Ovary (tissue), 9 donors: Measurements from ENCODE around the gene WDFY4. TPM values are rescaled to one million over a fixed set of nuclear protein-coding genes. Genes with fewer than 3 reads are reported as not detected.

Experiments
- DNase-seq, 5 donors: peaks; one replicate each; pipeline ENCODE4 v3.0.0-alpha.2; 2019 to 2020
- H3K27ac ChIP-seq, 2 donors: fragments of 200-600 bp; one replicate each; pipeline versions ENCODE4 v1.5.1 to v1.8.0; 2019 to 2022
- H3K27me3 ChIP-seq: fragments of 200-600 bp; one replicate; pipeline ENCODE4 v1.8.0; 2022
- H3K36me3 ChIP-seq: fragments of 200-600 bp; sonication (generic); one replicate; pipeline ENCODE4 v1.5.1; 2019
- H3K4me1 ChIP-seq: one replicate; pipeline ENCODE4 v1.8.1; 2013; ENCODE audit warnings: mild to moderate bottlenecking, moderate library complexity; ENCODE audit not compliant: insufficient read depth
- H3K4me3 ChIP-seq: fragments of 200-600 bp; sonication (generic); one replicate; pipeline ENCODE4 v1.5.1; 2017
- H3K9me3 ChIP-seq, 2 donors: fragments of 200-600 bp in 1 of 2; sonication (generic) in 1 of 2; one replicate each; pipeline versions ENCODE4 v1.5.1 to v1.8.1; 2013 to 2019; ENCODE audit warnings: mild to moderate bottlenecking in 1 of 2, moderate library complexity in 1 of 2
- EP300 ChIP-seq: sonication (generic); formaldehyde crosslinking; IDR thresholded peaks from one replicate; pipeline ENCODE4 v1.6.1; 2017; ENCODE audit warnings: antibody characterized with exemption
- POLR2A ChIP-seq: fragments of 450-650 bp; IDR thresholded peaks from one replicate; pipeline ENCODE4 v1.6.1; 2017; ENCODE audit warnings: antibody characterized with exemption, mild to moderate bottlenecking, moderate library complexity
- WGBS, 3 donors: extraction: QIAGEN DNeasy Blood & Tissue Kit in 1 of 3; methylation state at CpG; one replicate each; pipeline versions ENCODE4 v1.1.5 to v1.1.7; 2013 to 2017; 5-methylcytosine and 5-hydroxymethylcytosine counted together
- intact Hi-C, 4 donors: fragments of 100-400 bp; cut with DNase I; formaldehyde crosslinking; loops; one replicate each; pipeline versions ENCODE4 v1.11.0 to v1.15.1; 2022 to 2023
- polyA plus RNA-seq, 2 donors: library from polyadenylated mRNA; stranded (reverse); fragments of 200-250 nt in 1 of 2; fragments of 350-450 nt in 1 of 2; fragmentation: Illumina TruSeq in 1 of 2; extraction: RNeasy Lipid Tissue Mini Kit (QIAGEN cat#74804) in 1 of 2; gene quantifications; one replicate each; pipeline ENCODE4 v1.2.3, GENCODE V29; 2013 to 2014
- total RNA-seq, 7 donors: library from RNA; depleted of rRNA in 2 of 7; stranded (reverse); fragments of >200 nt in 2 of 7; fragmentation: NEBNext Ultra II Directional in 3 of 7; extraction: Animal tissue kit (Norgen Biotek cat#: 25700) in 3 of 7; gene quantifications; one replicate each; pipeline versions ENCODE4 v1.1.0 to v1.2.4, GENCODE V29; 2016 to 2023
- TF ChIP-seq, protein P1 (sequence below), 3 donors: fragments of 450-650 bp in 2 of 3; fragments of 200-600 bp in 1 of 3; IDR thresholded peaks; one replicate each; pipeline versions ENCODE4 v1.5.1 to v1.8.0; 2016 to 2022; ENCODE audit warnings: antibody characterized with exemption in 3 of 3, mild to moderate bottlenecking in 1 of 3
- donor health status: DM: no; HTN: no; CAD: no; lungs with moderate emphysema.
- donor health status: DM: no; HTN: no; CAD: no.
- donor health status: Bipolar disorder and iron deficiency.
- donor health status: DM: yes; HTN: yes; CAD: no.
- donor health status: DM: no; HTN: no; CAD: no.
- donor health status: DM: yes; HTN: yes; CAD: no.

The WDFY4 gene
- total and polyA plus RNA-seq, 9 donors = 0.54 to 4.2 (median 1.7) TPM

DNA sequence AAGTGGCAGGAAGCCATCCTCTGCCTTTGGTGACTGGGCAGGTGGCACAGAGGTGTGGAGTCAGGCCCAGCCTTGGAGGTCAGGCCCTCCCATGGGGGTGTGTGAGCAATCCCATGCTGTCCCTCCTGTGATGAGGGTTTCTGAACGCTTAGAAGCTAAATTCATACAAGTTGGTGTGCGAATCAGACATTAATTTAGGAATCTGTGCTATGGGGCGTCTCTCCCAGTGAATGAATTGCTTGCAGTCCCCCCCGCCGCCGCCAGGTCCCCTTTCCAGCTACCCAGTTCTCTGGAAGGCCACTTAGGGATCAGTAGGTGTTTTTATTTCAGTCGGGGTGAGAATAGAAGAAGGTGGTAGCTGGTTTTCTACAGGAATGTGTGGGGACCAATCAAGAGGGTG is 217.4 kb downstream of the WDFY4 start:
- intact Hi-C loops = no loop called here
- H3K27ac ChIP-seq = no peak overlapping the region
- no peaks in the 10 kb centered on the region for H3K27me3 ChIP-seq
- no peaks in the 10 kb centered on the region for H3K36me3 ChIP-seq
- no peak overlapping the region for H3K4me3 ChIP-seq
- H3K4me1 ChIP-seq = no peaks in the 10 kb centered on the region
- WGBS, 3 donors = 94 to 98% (median 97%) methylated on average over 7 of the region's 7 CpGs
- TF ChIP-seq POLR2A (no peak), EP300 (no peak)
- TF ChIP-seq, protein P1, sequence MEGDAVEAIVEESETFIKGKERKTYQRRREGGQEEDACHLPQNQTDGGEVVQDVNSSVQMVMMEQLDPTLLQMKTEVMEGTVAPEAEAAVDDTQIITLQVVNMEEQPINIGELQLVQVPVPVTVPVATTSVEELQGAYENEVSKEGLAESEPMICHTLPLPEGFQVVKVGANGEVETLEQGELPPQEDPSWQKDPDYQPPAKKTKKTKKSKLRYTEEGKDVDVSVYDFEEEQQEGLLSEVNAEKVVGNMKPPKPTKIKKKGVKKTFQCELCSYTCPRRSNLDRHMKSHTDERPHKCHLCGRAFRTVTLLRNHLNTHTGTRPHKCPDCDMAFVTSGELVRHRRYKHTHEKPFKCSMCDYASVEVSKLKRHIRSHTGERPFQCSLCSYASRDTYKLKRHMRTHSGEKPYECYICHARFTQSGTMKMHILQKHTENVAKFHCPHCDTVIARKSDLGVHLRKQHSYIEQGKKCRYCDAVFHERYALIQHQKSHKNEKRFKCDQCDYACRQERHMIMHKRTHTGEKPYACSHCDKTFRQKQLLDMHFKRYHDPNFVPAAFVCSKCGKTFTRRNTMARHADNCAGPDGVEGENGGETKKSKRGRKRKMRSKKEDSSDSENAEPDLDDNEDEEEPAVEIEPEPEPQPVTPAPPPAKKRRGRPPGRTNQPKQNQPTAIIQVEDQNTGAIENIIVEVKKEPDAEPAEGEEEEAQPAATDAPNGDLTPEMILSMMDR (IDR thresholded peaks at IDR 0.05) = no peak
- DNase-seq = no peak
- no peaks in the 10 kb centered on the region for H3K9me3 ChIP-seq

DNA sequence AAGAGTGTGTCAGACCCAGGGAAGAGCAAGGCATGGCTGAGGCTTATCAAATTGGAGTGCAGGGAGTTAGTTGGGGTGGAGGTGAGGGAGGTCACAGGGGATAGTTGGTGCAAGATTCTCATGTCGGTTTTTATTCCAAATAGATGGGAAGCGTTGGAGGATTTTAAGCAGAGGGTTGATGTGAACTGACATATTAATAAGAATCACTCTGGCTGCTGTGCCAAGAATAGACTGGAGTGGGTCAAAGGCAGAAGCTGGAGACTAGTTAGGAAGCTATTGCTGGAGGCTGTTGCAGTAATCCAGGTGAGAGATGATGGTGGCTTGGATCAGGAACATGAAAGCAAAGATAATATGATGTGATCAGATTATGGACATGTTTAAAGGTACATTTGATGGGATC is 218.5 kb downstream of the WDFY4 start:
- Histone ChIP-seq H3K36me3 (no peaks in the 10 kb centered on the region), H3K27me3 (no peaks in the 10 kb centered on the region), H3K4me1 (no peaks in the 10 kb centered on the region), H3K9me3 (no peaks in the 10 kb centered on the region), H3K4me3 (no peak overlapping the region), H3K27ac (no peak overlapping the region)
- DNase-seq = no peak
- WGBS, 3 donors = 56 to 79% (median 68%) methylated on average over 2 of the region's 2 CpGs
- intact Hi-C loops = no loop called here
- TF ChIP-seq EP300 (no peak), POLR2A (no peak)
- TF ChIP-seq, protein P1 (IDR thresholded peaks at IDR 0.05) = no peak

DNA sequence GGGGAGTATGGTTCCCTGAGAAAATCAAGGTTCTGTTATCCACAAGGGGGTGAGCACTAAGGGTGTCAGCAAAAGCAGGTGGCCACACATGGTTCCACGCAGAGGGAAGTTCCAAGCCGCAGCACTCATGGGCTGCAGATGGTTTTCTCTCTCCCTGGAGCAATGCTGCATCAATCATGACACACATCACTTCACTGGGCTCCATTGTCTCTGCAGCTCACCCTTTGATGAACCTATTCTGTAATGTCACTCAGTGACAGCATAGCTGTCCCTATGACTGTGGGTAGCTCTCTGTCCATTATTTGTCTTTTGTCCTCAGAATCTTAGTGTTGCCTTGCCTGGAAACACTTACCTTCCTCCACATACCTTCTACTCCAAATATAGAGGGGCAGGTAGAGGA is 220.2 kb downstream of the WDFY4 start:
- no peaks in the 10 kb centered on the region for H3K4me1 ChIP-seq
- TF ChIP-seq, protein P1 (IDR thresholded peaks at IDR 0.05) = no peak
- TF ChIP-seq EP300 (no peak), POLR2A (no peak)
- no peak for DNase-seq
- no peak overlapping the region for H3K27ac ChIP-seq
- no peaks in the 10 kb centered on the region for H3K36me3 ChIP-seq
- intact Hi-C loops = no loop called here
- H3K4me3 ChIP-seq = no peak overlapping the region
- H3K27me3 ChIP-seq = no peaks in the 10 kb centered on the region
- no peaks in the 10 kb centered on the region for H3K9me3 ChIP-seq
- 82 to 96% (median 89%) methylated on average over 2 of the region's 2 CpGs for WGBS, 3 donors

DNA sequence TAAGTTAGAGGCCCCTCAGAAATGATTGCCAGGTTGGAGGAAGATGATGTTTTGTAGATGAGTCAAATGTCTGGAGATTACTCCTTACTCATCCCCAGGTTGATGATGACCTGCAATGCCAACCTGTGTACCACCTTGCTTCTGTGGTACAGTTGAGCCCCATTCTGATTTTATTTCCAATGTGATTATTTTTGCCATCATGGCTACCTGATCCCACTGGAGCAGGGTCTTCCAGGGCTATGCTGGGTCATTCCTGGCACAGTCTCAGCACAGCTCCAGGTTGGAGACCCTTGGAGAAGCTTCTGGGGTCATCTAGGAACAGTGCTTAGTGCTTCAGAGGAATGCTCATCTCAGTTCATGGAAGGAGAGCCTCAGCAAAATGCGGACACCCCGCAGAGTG is 220.6 kb downstream of the WDFY4 start:
- TF ChIP-seq EP300 (no peak), POLR2A (no peak)
- TF ChIP-seq, protein P1 (IDR thresholded peaks at IDR 0.05) = no peak
- Histone ChIP-seq H3K4me3 (no peak overlapping the region), H3K27me3 (no peaks in the 10 kb centered on the region), H3K27ac (no peak overlapping the region), H3K4me1 (no peaks in the 10 kb centered on the region), H3K36me3 (no peaks in the 10 kb centered on the region), H3K9me3 (no peaks in the 10 kb centered on the region)
- no peak for DNase-seq
- intact Hi-C loops = no loop called here
- 96 to 100% (median 97%) methylated on average over 2 of the region's 2 CpGs for WGBS, 3 donors

DNA sequence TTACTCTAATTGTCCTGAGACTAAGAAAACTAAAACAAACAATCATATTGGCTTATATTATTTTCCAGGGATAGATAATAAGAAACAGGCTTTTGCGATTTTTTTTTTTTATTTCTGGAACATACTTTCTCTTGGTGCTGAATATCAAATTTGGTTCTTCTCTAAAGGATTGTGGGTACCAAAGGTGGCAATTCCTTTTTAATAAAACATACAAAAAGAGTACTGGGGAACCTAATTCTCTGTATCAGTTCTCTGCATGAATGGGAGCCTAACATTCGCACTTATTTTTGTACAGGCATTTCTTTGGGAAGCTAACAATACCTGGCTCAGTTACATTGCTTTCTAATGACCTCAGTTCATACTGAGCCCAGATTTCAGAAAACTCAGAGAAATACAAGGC is 222.2 kb downstream of the WDFY4 start:
- WGBS, 3 donors = 80 to 85% (median 80%) methylated on average over 2 of the region's 2 CpGs
- Histone ChIP-seq H3K4me3 (no peak overlapping the region), H3K36me3 (no peaks in the 10 kb centered on the region), H3K4me1 (no peaks in the 10 kb centered on the region), H3K9me3 (no peaks in the 10 kb centered on the region), H3K27ac (no peak overlapping the region), H3K27me3 (no peaks in the 10 kb centered on the region)
- TF ChIP-seq, protein P1 (IDR thresholded peaks at IDR 0.05) = no peak
- TF ChIP-seq POLR2A = no peak
- TF ChIP-seq EP300 = no peak
- no peak for DNase-seq
- intact Hi-C loops = no loop called here
